ENCODE data around the gene F8A3. TPM values are rescaled to one million over a fixed set of nuclear protein-coding genes. Genes with fewer than 3 reads are reported as not detected.
"Not testable (repeated sequence)": the region's sequence is repeated elsewhere in the genome, so short reads cannot be mapped to it uniquely, and the experiment has no call there.

Gene F8A3
- total and polyA plus RNA-seq, 2 of the 8 experiments (the other 6 are each of a cell fraction or from before 2014, with no cell fraction given), result 0.11 to 0.60 TPM

GRCh38 chrX:155477136-155477535, 18.7 kb upstream of the F8A3 start:
- H3K4me2 ChIP-seq (ENCODE audit: insufficient read depth in 1 of 2, low read depth in 2 of 2, low read length in 2 of 2); H3K23ac ChIP-seq (ENCODE audit: insufficient read length); H2AK5ac ChIP-seq (ENCODE audit: low read depth, low read length); H2AFZ ChIP-seq (ENCODE audit: low read length); H3K4me1 ChIP-seq (replicated peaks in 1 of 4; ENCODE audit: control insufficient read depth in 3 of 4, insufficient read depth in 4 of 4, low read length in 3 of 4); H3K23me2 ChIP-seq (ENCODE audit: low read depth, low read length); H4K20me1 ChIP-seq (replicated peaks in 1 of 2; ENCODE audit: control insufficient read depth in 1 of 2, insufficient read depth in 2 of 2, low read length in 2 of 2); H2BK15ac ChIP-seq (ENCODE audit: low read length); H3K9ac ChIP-seq (replicated peaks in 1 of 4; ENCODE audit: extremely low read depth in 1 of 4, low read depth in 3 of 4, low read length in 3 of 4); H2BK5ac ChIP-seq (ENCODE audit: low read depth, low read length); H3K79me2 ChIP-seq (ENCODE audit: control insufficient read depth in 1 of 2, insufficient read depth in 2 of 2, low read length in 2 of 2); H3K14ac ChIP-seq (ENCODE audit: insufficient read length); H3K27me3 ChIP-seq (replicated peaks in 1 of 4; ENCODE audit: control insufficient read depth in 3 of 4, extremely low read depth in 1 of 4, insufficient read depth in 3 of 4, low read length in 3 of 4); H2BK12ac ChIP-seq (ENCODE audit: low read depth, low read length); FAIRE-seq; H2BK20ac ChIP-seq (ENCODE audit: low read length); CTCF ChIA-PET (ENCODE audit: partially characterized antibody); H3K79me1 ChIP-seq (ENCODE audit: low read depth, low read length); H4K8ac ChIP-seq (ENCODE audit: extremely low read depth, insufficient read depth, low read length); POLR2A ChIA-PET (ENCODE audit: partially characterized antibody); DNase-seq (ENCODE audit: low read depth in 1 of 2, low spot score in 2 of 2); H3K4ac ChIP-seq (replicated peaks; ENCODE audit: insufficient read length, low read depth, low read length); H3K56ac ChIP-seq (replicated peaks; ENCODE audit: insufficient read length, low read depth, low read length); H3K27ac ChIP-seq (ENCODE audit: low read depth, low read length); H4K91ac ChIP-seq (replicated peaks; ENCODE audit: insufficient read length, low read length); H4K5ac ChIP-seq (ENCODE audit: insufficient read length, low read depth, low read length); H3K9me3 ChIP-seq (ENCODE audit: insufficient read depth in 2 of 2, low read depth in 1 of 2, low read length in 1 of 2); H3K4me3 ChIP-seq (ENCODE audit: extremely low read depth in 1 of 4, insufficient read depth in 2 of 4, low read depth in 3 of 4, low read length in 4 of 4); H2BK120ac ChIP-seq (replicated peaks; ENCODE audit: low read depth, low read length); H3K18ac ChIP-seq (ENCODE audit: extremely low read depth, low read length); H3K36me3 ChIP-seq (ENCODE audit: control insufficient read depth in 2 of 4, insufficient read depth in 4 of 4, low read length in 3 of 4): not testable (repeated sequence)
- no CpG with 5 or more reads among the region's 7 CpGs for WGBS, 2 experiments (ENCODE audit: extremely low coverage in 1 of 2, insufficient coverage in 1 of 2, insufficient read length in 1 of 2, insufficient replicate concordance in 2 of 2, low coverage in 1 of 2, low lambda C conversion rate in 2 of 2, missing lambda C conversion rate in 1 of 2)

DNA sequence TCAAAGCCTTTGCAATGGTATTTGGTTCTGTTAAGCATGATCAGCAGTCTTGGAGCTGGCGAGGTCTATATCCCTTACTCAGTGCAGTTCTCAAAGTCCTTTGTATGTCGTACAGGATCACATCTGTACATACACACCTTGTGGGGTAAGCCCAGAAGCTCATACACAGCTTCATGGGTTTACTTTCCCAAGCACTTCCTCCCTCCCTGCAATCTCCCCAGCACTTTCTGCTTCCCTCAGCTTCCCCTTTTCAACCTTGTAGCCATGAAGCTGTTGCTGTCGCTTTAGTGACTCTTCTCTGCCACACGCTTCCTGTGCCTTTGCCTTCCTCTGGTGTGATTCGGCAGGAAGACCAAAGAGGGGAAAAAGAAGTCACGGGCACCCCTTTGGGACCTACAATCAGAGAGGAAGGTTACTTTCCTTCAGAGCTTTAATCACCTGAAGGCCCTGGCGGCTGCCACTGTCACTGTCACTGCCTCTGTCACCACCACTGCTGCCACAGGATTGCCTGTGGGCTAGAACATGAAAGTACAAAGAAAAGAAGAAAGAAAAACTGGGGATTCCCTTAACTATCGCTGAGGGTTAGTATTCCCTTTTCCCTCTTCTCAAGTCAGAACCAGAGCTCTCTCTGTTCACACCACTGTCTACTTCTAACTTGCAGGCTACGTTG, 8.0 kb upstream of the F8A3 start:
- H3K27ac ChIP-seq (ENCODE audit: low read depth, low read length); POLR2A ChIA-PET (ENCODE audit: partially characterized antibody); H3K79me2 ChIP-seq (ENCODE audit: control insufficient read depth in 1 of 2, insufficient read depth in 2 of 2, low read length in 2 of 2); H4K8ac ChIP-seq (ENCODE audit: extremely low read depth, insufficient read depth, low read length); H3K23me2 ChIP-seq (ENCODE audit: low read depth, low read length); H4K91ac ChIP-seq (replicated peaks; ENCODE audit: insufficient read length, low read length); H3K9ac ChIP-seq (replicated peaks in 1 of 4; ENCODE audit: extremely low read depth in 1 of 4, low read depth in 3 of 4, low read length in 3 of 4); DNase-seq (ENCODE audit: low read depth in 1 of 2, low spot score in 2 of 2); H2BK20ac ChIP-seq (ENCODE audit: low read length); H3K9me3 ChIP-seq (ENCODE audit: insufficient read depth in 2 of 2, low read depth in 1 of 2, low read length in 1 of 2); H3K4ac ChIP-seq (replicated peaks; ENCODE audit: insufficient read length, low read depth, low read length); FAIRE-seq; H4K20me1 ChIP-seq (replicated peaks in 1 of 2; ENCODE audit: control insufficient read depth in 1 of 2, insufficient read depth in 2 of 2, low read length in 2 of 2); H3K79me1 ChIP-seq (ENCODE audit: low read depth, low read length); H3K36me3 ChIP-seq (ENCODE audit: control insufficient read depth in 2 of 4, insufficient read depth in 4 of 4, low read length in 3 of 4); H2AK5ac ChIP-seq (ENCODE audit: low read depth, low read length); H3K4me1 ChIP-seq (replicated peaks in 1 of 4; ENCODE audit: control insufficient read depth in 3 of 4, insufficient read depth in 4 of 4, low read length in 3 of 4); H2AFZ ChIP-seq (ENCODE audit: low read length); H2BK15ac ChIP-seq (ENCODE audit: low read length); H3K18ac ChIP-seq (ENCODE audit: extremely low read depth, low read length); H3K4me2 ChIP-seq (ENCODE audit: insufficient read depth in 1 of 2, low read depth in 2 of 2, low read length in 2 of 2); H3K4me3 ChIP-seq (ENCODE audit: extremely low read depth in 1 of 4, insufficient read depth in 2 of 4, low read depth in 3 of 4, low read length in 4 of 4); H2BK120ac ChIP-seq (replicated peaks; ENCODE audit: low read depth, low read length); H3K14ac ChIP-seq (ENCODE audit: insufficient read length); H2BK12ac ChIP-seq (ENCODE audit: low read depth, low read length); H3K56ac ChIP-seq (replicated peaks; ENCODE audit: insufficient read length, low read depth, low read length); CTCF ChIA-PET (ENCODE audit: partially characterized antibody); H3K27me3 ChIP-seq (replicated peaks in 1 of 4; ENCODE audit: control insufficient read depth in 3 of 4, extremely low read depth in 1 of 4, insufficient read depth in 3 of 4, low read length in 3 of 4); H3K23ac ChIP-seq (ENCODE audit: insufficient read length); H4K5ac ChIP-seq (ENCODE audit: insufficient read length, low read depth, low read length); H2BK5ac ChIP-seq (ENCODE audit: low read depth, low read length): not testable (repeated sequence)
- no CpG with 5 or more reads among the region's 9 CpGs for WGBS, 2 experiments (ENCODE audit: extremely low coverage in 1 of 2, insufficient coverage in 1 of 2, insufficient read length in 1 of 2, insufficient replicate concordance in 2 of 2, low coverage in 1 of 2, low lambda C conversion rate in 2 of 2, missing lambda C conversion rate in 1 of 2)

Data from H1 (cell line).